B cell (primary cell): ENCODE measurements around the gene ITSN2. TPM values are rescaled to one million over a fixed set of nuclear protein-coding genes. Genes with fewer than 3 reads are reported as not detected.

Source experiments
- ATAC-seq: fragments of 200-7000 bp; cut with Tn5 transposase; one replicate; pipeline ENCODE4 v1.10.0; 2021; ENCODE audit warnings: low read depth, mild to moderate bottlenecking, moderate number of reproducible peaks, moderate library complexity
- CTCF ChIA-PET: fragments of 350-600 bp; sonication (Branson Sonifier 250); formaldehyde crosslinking; loops from one replicate; lab custom pipeline; 2021; ENCODE audit warnings: antibody characterized with exemption, inconsistent platforms; lab: Charles Lee
- POLR2A ChIA-PET: fragments of 350-600 bp; sonication (Branson Sonifier 250); formaldehyde crosslinking; loops from one replicate; lab custom pipeline; 2021; ENCODE audit warnings: antibody characterized with exemption; lab: Charles Lee
- DNase-seq: peaks from one replicate; pipeline ENCODE4 v3.0.0; 2013
- H2AFZ ChIP-seq: 2 replicates; pipeline ENCODE4 v1.6.1; 2012; ENCODE audit warnings: mild to moderate bottlenecking, low read depth, low read length; ENCODE audit not compliant: insufficient read depth, poor library complexity, severe bottlenecking
- H3K27ac ChIP-seq, 2 donors: 1 replicate in 1 of 2; 2 replicates in 1 of 2; pipeline ENCODE4 v1.5.1; 2012 to 2013; ENCODE audit warnings: low read length in 2 of 2, mild to moderate bottlenecking in 2 of 2, moderate library complexity in 1 of 2
- H3K27me3 ChIP-seq, 4 experiments: fragments of 200-600 bp in 1 of 4; sonication (generic) in 1 of 4; replicated peaks in 1 of 4; 1 replicate in 2 of 4; 2 replicates in 2 of 4; pipeline versions ENCODE4 v1.6.1 to v1.7.0; 2013 to 2016; ENCODE audit warnings: low read length in 3 of 4, mild to moderate bottlenecking in 2 of 4, mixed read lengths in 1 of 4, moderate library complexity in 1 of 4; ENCODE audit not compliant: insufficient read depth in 4 of 4, control insufficient read depth in 3 of 4; ENCODE audit errors: control extremely low read depth in 1 of 4
- H3K36me3 ChIP-seq, 2 experiments: replicated peaks in 1 of 2; 1 replicate in 1 of 2; 2 replicates in 1 of 2; pipeline versions ENCODE4 v1.6.1 to v1.7.1; 2013; ENCODE audit warnings: low read length in 1 of 2; ENCODE audit not compliant: insufficient read depth in 2 of 2, control insufficient read depth in 1 of 2; ENCODE audit errors: control extremely low read depth in 1 of 2, extremely low read depth in 1 of 2
- H3K4me1 ChIP-seq, 2 donors: fragments of 200-600 bp in 1 of 2; sonication (generic) in 1 of 2; 1 replicate in 1 of 2; 2 replicates in 1 of 2; pipeline versions ENCODE4 v1.5.1 to v1.6.1; 2013 to 2017; ENCODE audit warnings: low read length in 2 of 2; ENCODE audit not compliant: control insufficient read depth in 2 of 2, insufficient read depth in 2 of 2
- H3K4me2 ChIP-seq: replicated peaks from 2 replicates; pipeline ENCODE3; 2012; ENCODE audit warnings: mild to moderate bottlenecking, low read depth, low read length; ENCODE audit not compliant: poor library complexity, severe bottlenecking
- H3K4me3 ChIP-seq, 5 experiments: fragments of 200-600 bp in 1 of 5; sonication (generic) in 1 of 5; 1 replicate in 3 of 5; 2 replicates in 2 of 5; pipeline versions ENCODE4 v1.5.1 to v1.7.0; 2011 to 2016; ENCODE audit warnings: low read length in 4 of 5, mild to moderate bottlenecking in 4 of 5, low read depth in 2 of 5, control low read depth in 1 of 5, moderate library complexity in 1 of 5; ENCODE audit not compliant: insufficient read depth in 1 of 5; ENCODE audit errors: control extremely low read depth in 1 of 5, extremely low read depth in 1 of 5
- H3K79me2 ChIP-seq: fragments of 200-600 bp; sonication (generic); one replicate; pipeline ENCODE4 v1.6.0; 2016; ENCODE audit warnings: low read length; ENCODE audit not compliant: control insufficient read depth, insufficient read depth
- H3K9ac ChIP-seq: fragments of 200-600 bp; sonication (generic); 2 replicates; pipeline ENCODE4 v1.6.1; 2017; ENCODE audit warnings: mild to moderate bottlenecking, low read length, moderate library complexity
- H3K9me3 ChIP-seq, 3 donors: one replicate each; pipeline versions ENCODE4 v1.6.1 to v1.7.1; 2013; ENCODE audit warnings: low read length in 2 of 3; ENCODE audit not compliant: control insufficient read depth in 2 of 3, insufficient read depth in 1 of 3; ENCODE audit errors: control extremely low read depth in 1 of 3
- H4K20me1 ChIP-seq: 2 replicates; pipeline ENCODE4 v1.6.0; 2012; ENCODE audit warnings: mild to moderate bottlenecking, low read length; ENCODE audit not compliant: insufficient read depth, control insufficient read depth, poor library complexity, severe bottlenecking
- H3K27ac Mint-ChIP-seq: one replicate; pipeline ENCODE4 v1.8.0; 2021; ENCODE audit warnings: mixed read lengths
- H3K27me3 Mint-ChIP-seq: one replicate; pipeline ENCODE4 v1.8.0; 2021; ENCODE audit warnings: mixed read lengths
- H3K4me1 Mint-ChIP-seq: one replicate; pipeline ENCODE4 v1.8.0; 2021; ENCODE audit warnings: mixed read lengths
- H3K4me3 Mint-ChIP-seq: one replicate; pipeline ENCODE4 v1.8.0; 2021; ENCODE audit warnings: mixed read lengths
- H3K9me3 Mint-ChIP-seq: one replicate; pipeline ENCODE4 v1.8.0; 2022; ENCODE audit warnings: mixed read lengths; ENCODE audit not compliant: insufficient read depth
- CTCF ChIP-seq: fragments of 200-600 bp; IDR thresholded peaks from one replicate; pipeline ENCODE4 v1.8.0; 2022; ENCODE audit warnings: antibody characterized with exemption, mild to moderate bottlenecking
- EZH2 ChIP-seq: IDR thresholded peaks from 2 replicates; pipeline ENCODE4 v1.6.1; 2012; ENCODE audit warnings: borderline replicate concordance, low read depth, mild to moderate bottlenecking, moderate library complexity, low read length; ENCODE audit not compliant: insufficient read depth, poor library complexity, severe bottlenecking
- WGBS: methylation state at CpG from one replicate; pipeline ENCODE4 v1.1.5; 2013; ENCODE audit warnings: missing lambda C conversion rate; ENCODE audit not compliant: insufficient coverage; 5-methylcytosine and 5-hydroxymethylcytosine counted together
- intact Hi-C: fragments of 100-400 bp; cut with micrococcal nuclease; formaldehyde crosslinking; loops from one replicate; pipeline ENCODE4 v1.10.0; 2022
- polyA plus RNA-seq: library from polyadenylated mRNA; depleted of rRNA; stranded (reverse); fragments of >200 nt; gene quantifications from 2 replicates; pipeline ENCODE4 v1.2.3, GENCODE V29; 2012
- total RNA-seq, 2 donors: library from RNA; stranded (reverse); fragments of 120-200 nt in 1 of 2; gene quantifications; 1 replicate in 1 of 2; 2 replicates in 1 of 2; pipeline versions ENCODE4 v1.2.3 to v1.2.4, GENCODE V29; 2013 to 2022

Gene ITSN2
- total and polyA plus RNA-seq, 2 donors (not counting 1 experiment from before 2014, with no cell fraction given): 107 to 200 TPM

DNA sequence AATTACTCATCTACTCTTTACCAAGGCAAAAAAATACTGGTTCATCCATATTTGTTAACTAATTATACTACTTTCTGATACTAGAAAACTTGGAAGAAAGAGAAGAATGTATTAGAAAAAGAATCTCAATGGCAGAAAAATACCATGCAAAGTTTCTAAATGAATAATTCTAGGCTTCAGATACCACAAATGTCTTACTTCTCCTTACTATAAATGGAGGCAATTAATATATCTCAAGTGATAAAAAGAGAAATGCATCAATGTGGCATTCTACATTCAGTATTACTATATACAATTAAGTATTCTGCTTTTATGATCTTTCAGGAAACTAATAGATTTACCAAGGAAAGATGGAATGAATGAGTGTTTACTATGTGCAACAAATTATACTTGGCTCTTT is 85.5 kb downstream of the ITSN2 start:
- intact Hi-C loops: loop anchor here (5.0 kb wide), 1 partner anchor 107 kb away; no protein-coding TSS in a partner anchor
- DNase-seq: no peak
- H3K79me2 ChIP-seq: no peaks in the 10 kb centered on the region
- no peaks in the 10 kb centered on the region for H3K4me1 ChIP-seq
- H3K9me3 Mint-ChIP-seq: no peaks in the 10 kb centered on the region
- CTCF ChIA-PET: interaction anchor here (0.6 to 1.4 kb wide), 2 partner anchors 13 to 105 kb away, joined by 3 to 5 read pairs; no protein-coding TSS in a partner anchor
- no peak overlapping the region for H3K4me2 ChIP-seq
- H3K4me1 Mint-ChIP-seq: peaks cover 11% of the 10 kb centered on the region
- ATAC-seq: no peak
- peaks cover 17 to 74% of the 10 kb centered on the region in 2 experiments for H3K36me3 ChIP-seq
- H2AFZ ChIP-seq: no peak overlapping the region
- no peak overlapping the region for H3K4me3 ChIP-seq
- POLR2A ChIA-PET: interaction anchor here (0.6 kb wide), 1 partner anchor 10 kb away, joined by 4 read pairs; no protein-coding TSS in a partner anchor
- no peaks in the 10 kb centered on the region for H3K9me3 ChIP-seq
- TF ChIP-seq EZH2 (no peak), CTCF (no peak)
- no peak overlapping the region for H3K27ac ChIP-seq
- H3K27me3 ChIP-seq: no peaks in the 10 kb centered on the region
- H3K9ac ChIP-seq: no peak overlapping the region
- no peaks in the 10 kb centered on the region for H3K27me3 Mint-ChIP-seq
- H3K4me3 Mint-ChIP-seq: no peak overlapping the region
- no peak overlapping the region for H3K27ac Mint-ChIP-seq
- H4K20me1 ChIP-seq: peaks cover 4% of the 10 kb centered on the region

GRCh38 chr2:24273598-24273997 is 86.7 kb downstream of the ITSN2 start:
- Mint-ChIP-seq H3K4me1 (peaks cover 11% of the 10 kb centered on the region), H3K4me3 (no peak overlapping the region), H3K27me3 (no peaks in the 10 kb centered on the region), H3K27ac (no peak overlapping the region), H3K9me3 (no peaks in the 10 kb centered on the region)
- intact Hi-C loops: no loop called here
- WGBS: no CpG with 5 or more reads among the region's 2 CpGs
- no peaks in the 10 kb centered on the region for H3K9me3 ChIP-seq
- DNase-seq (no peak), ATAC-seq (no peak)
- H3K9ac ChIP-seq: no peak overlapping the region
- H2AFZ ChIP-seq: no peak overlapping the region
- CTCF ChIA-PET: interaction anchor here (1.4 kb wide), 1 partner anchor 15 kb away, joined by 5 read pairs; no protein-coding TSS in a partner anchor
- H4K20me1 ChIP-seq: peaks cover 4% of the 10 kb centered on the region
- H3K27me3 ChIP-seq: no peaks in the 10 kb centered on the region
- H3K27ac ChIP-seq: no peak overlapping the region
- TF ChIP-seq CTCF (no peak), EZH2 (no peak)
- H3K4me3 ChIP-seq: no peak overlapping the region
- H3K79me2 ChIP-seq: peaks cover 4% of the 10 kb centered on the region
- H3K36me3 ChIP-seq: peaks cover 19 to 80% of the 10 kb centered on the region in 2 experiments
- H3K4me2 ChIP-seq: no peak overlapping the region
- POLR2A ChIA-PET: no interaction called here
- H3K4me1 ChIP-seq: no peaks in the 10 kb centered on the region
